Measurements from ENCODE around the gene ZCCHC2. TPM values are rescaled to one million over a fixed set of nuclear protein-coding genes. Genes with fewer than 3 reads are reported as not detected.

Gene ZCCHC2
- total and polyA plus RNA-seq, 9 of the 15 experiments (the other 6 are each of a cell fraction or from before 2014, with no cell fraction given), result 1.0 to 9.2 (median 6.0) TPM

DNA sequence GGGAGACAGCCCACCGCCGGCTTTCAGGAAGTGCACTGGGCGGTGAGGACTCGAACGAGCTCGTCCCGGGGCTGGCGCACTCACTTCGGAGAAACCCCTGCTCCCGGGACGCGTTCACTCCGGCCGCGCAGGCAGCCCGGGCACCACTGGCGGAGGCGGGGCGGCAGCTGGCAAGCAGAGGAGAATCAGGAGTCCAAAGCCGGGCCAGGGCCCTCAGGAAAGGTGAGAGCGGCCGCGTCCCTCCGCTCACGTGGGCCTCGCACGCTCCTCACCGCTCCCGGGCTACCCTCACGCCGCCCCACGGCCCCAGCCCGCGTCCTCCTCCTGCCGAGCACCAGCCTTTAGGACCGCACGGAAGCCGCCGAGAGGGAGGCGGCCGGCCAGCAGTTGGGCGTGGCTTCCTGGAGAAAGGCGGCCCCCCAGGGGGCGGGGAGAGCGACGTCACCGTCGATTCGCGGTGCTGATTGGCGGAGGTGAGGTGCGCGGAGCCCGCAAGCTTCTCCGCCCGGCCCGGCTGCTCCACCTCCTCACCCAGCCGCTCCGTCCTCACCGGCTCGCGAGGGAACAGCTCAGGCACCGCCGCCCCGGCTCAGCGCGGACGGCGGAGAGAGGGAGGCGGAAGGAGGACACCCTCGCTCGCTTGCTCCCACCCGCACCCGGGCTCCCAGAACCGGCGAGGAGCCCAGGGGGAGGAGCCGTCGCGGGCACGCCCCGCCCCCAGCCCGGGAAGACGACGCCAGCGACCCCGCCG lies at the start of gene ZCCHC2 (continued):
- TF ChIP-seq ZNF263 (CRISPR knock-in tag; IDR thresholded peaks at IDR 0.05; ENCODE audit: borderline replicate concordance), result peak; percentile 73; the same call in 1 of the 2 replicates
- TF ChIP-seq RAD51 (IDR thresholded peaks at IDR 0.05; ENCODE audit: borderline replicate concordance, low read depth), result no peak; the same call in 1 of the 2 replicates
- TF ChIP-seq MCM3 (IDR thresholded peaks at IDR 0.05), result no peak
- TF ChIP-seq EWSR1 (IDR thresholded peaks at IDR 0.05; ENCODE audit: borderline replicate concordance, low read depth, partially characterized antibody), result no peak
- no peak for TF ChIP-seq SMARCA5 (IDR thresholded peaks at IDR 0.05)
- TF ChIP-seq KDM4B (IDR thresholded peaks at IDR 0.05; ENCODE audit: borderline replicate concordance in 2 of 2, low read depth in 1 of 2), result no peak
- peak; percentile 46; the same call in 1 of the 2 replicates for TF ChIP-seq MBD2 (IDR thresholded peaks at IDR 0.05; ENCODE audit: borderline replicate concordance, low read depth)
- TF ChIP-seq BDP1 (IDR thresholded peaks at IDR 0.05; ENCODE audit: insufficient read depth, insufficient read length), result no peak
- TF ChIP-seq CREB1 (IDR thresholded peaks at IDR 0.05), result peak; percentile 79
- peak; percentile 88 for TF ChIP-seq CREB1 (CRISPR knock-in tag; IDR thresholded peaks at IDR 0.05)
- no peak for TF ChIP-seq PTRF (tag; IDR thresholded peaks at IDR 0.05)
- TF ChIP-seq ZNF695 (CRISPR knock-in tag; IDR thresholded peaks at IDR 0.05), result no peak
- TF ChIP-seq ZNF76 (CRISPR knock-in tag; IDR thresholded peaks at IDR 0.05; ENCODE audit: borderline replicate concordance), result no peak
- TF ChIP-seq, protein P1, sequence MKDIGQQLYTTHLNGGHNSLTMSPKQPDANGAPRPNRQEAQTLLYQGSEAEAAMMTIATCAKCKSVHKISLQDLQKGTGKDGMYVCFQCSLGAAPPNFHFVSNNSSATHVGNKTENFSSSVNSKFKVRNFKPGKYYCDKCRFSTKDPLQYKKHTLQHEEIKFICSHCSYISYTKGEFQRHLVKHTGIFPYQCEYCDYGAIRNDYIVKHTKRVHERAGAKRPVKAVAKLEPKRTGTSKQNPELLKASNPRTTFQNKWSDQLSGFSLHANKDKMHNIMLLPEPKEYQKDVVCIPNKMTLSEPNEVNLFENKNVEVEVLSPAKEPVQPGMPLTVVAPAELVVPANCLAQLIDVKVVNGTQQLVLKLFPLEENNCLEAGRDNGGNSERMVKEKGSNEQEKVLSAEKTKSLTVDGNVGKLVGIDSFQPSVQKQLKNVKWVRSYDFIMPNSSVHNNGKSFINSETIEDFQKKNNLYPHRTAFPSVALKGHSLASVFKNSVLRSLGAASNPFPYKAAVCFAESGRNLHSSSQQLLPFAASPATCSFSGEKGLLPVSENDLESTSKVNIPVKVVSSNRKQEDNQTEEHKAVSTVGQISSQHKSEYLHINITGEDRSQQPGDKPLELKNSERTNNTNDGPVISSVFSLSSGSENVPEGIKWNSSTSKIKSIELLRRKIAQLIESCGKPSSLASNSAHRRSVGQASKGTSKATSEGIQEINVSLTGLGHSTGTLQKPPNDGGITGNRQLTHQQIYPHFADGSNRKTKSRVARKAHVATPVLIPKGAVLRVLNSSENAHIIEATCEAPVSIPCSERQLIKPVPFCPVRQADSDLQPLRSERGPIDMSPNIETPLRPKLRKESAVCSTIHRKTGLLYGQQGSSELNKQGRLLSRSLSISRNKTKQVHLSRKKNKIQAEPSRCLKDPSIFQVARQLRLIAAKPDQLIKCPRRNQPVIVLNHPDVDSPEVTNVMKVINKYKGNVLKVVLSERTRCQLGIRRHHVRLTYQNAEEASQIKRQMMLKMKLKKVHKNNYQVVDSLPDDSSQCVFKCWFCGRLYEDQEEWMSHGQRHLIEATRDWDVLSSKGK (CRISPR knock-in tag; IDR thresholded peaks at IDR 0.05), result no peak
- TF ChIP-seq, protein P2, sequence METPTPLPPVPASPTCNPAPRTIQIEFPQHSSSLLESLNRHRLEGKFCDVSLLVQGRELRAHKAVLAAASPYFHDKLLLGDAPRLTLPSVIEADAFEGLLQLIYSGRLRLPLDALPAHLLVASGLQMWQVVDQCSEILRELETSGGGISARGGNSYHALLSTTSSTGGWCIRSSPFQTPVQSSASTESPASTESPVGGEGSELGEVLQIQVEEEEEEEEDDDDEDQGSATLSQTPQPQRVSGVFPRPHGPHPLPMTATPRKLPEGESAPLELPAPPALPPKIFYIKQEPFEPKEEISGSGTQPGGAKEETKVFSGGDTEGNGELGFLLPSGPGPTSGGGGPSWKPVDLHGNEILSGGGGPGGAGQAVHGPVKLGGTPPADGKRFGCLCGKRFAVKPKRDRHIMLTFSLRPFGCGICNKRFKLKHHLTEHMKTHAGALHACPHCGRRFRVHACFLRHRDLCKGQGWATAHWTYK (CRISPR knock-in tag; IDR thresholded peaks at IDR 0.05), result no peak
- TF ChIP-seq XRCC3 (IDR thresholded peaks at IDR 0.05), result no peak
- no peak for TF ChIP-seq WHSC1 (IDR thresholded peaks at IDR 0.05; ENCODE audit: low read length)
- TF ChIP-seq GTF2E2 (tag; IDR thresholded peaks at IDR 0.05), result no peak
- TF ChIP-seq, protein P3, sequence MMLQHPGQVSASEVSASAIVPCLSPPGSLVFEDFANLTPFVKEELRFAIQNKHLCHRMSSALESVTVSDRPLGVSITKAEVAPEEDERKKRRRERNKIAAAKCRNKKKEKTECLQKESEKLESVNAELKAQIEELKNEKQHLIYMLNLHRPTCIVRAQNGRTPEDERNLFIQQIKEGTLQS (IDR thresholded peaks at IDR 0.05), result no peak
- TF ChIP-seq, protein P3 (CRISPR knock-in tag; conservative IDR thresholded peaks at IDR 0.05), result no peak
- TF ChIP-seq MAFF (IDR thresholded peaks at IDR 0.05; ENCODE audit: low read length), result no peak
- no peak for TF ChIP-seq ZNF696 (CRISPR knock-in tag; conservative IDR thresholded peaks at IDR 0.05)
- TF ChIP-seq ZNF12 (CRISPR knock-in tag; IDR thresholded peaks at IDR 0.05), result no peak
- TF ChIP-seq ZEB2 (IDR thresholded peaks at IDR 0.05), result no peak
- no peak for TF ChIP-seq HNRNPUL1 (IDR thresholded peaks at IDR 0.05; ENCODE audit: low read length)

All from K562 (cell line).